ENCODE data around the gene PDE6G. TPM values are rescaled to one million over a fixed set of nuclear protein-coding genes. Genes with fewer than 3 reads are reported as not detected.

The PDE6G gene
- total RNA-seq, 1 donor = 14.8 TPM

Small RNAs within 50 kb of the gene (small RNA-seq; reads per million reads assigned to genes)
- gene MIR6786 = not detected

Other genes with a start within 250 kb of the PDE6G start
- gene ACTG1, start 143.7 kb downstream of the PDE6G start, total RNA-seq = 8,913 TPM
- 2.2 TPM for gene FSCN2, start 128.2 kb downstream of the PDE6G start, total RNA-seq
- 27.7 TPM for gene FAAP100, start 104.2 kb downstream of the PDE6G start, total RNA-seq
- gene NPLOC4, start 19.4 kb downstream of the PDE6G start, total RNA-seq = 63.8 TPM
- gene TSPAN10, start 19.3 kb downstream of the PDE6G start, total RNA-seq = 0.27 TPM
- 80.0 TPM for gene OXLD1, start 10.1 kb upstream of the PDE6G start, total RNA-seq
- 8.3 TPM for gene CCDC137, start 10.2 kb upstream of the PDE6G start, total RNA-seq
- 27.5 TPM for gene ARL16, start 27.3 kb upstream of the PDE6G start, total RNA-seq
- gene HGS, start 27.5 kb upstream of the PDE6G start, total RNA-seq = 82.9 TPM
- gene MRPL12, start 46.8 kb upstream of the PDE6G start, total RNA-seq = 11.6 TPM
- 11.6 TPM for gene SLC25A10, start 55.7 kb upstream of the PDE6G start, total RNA-seq
- not detected for gene GCGR, start 147.6 kb upstream of the PDE6G start, total RNA-seq
- 65.2 TPM for gene MCRIP1, start 176.7 kb upstream of the PDE6G start, total RNA-seq
- 1.3 TPM for gene PPP1R27, start 178.5 kb upstream of the PDE6G start, total RNA-seq
- gene P4HB, start 204.0 kb upstream of the PDE6G start, total RNA-seq = 277 TPM
- 206 TPM for gene ARHGDIA, start 214.8 kb upstream of the PDE6G start, total RNA-seq
- gene ALYREF, start 235.0 kb upstream of the PDE6G start, total RNA-seq = 145 TPM
- 131 TPM for gene ANAPC11, start 235.2 kb upstream of the PDE6G start, total RNA-seq
- 0.54 TPM for gene NPB, start 245.7 kb upstream of the PDE6G start, total RNA-seq

All from hematopoietic multipotent progenitor cell (in vitro differentiated cells).